NB4 (cell line): ENCODE results near the gene RPS6KA2.

Experiments used
- CTCF ChIP-seq: IDR thresholded peaks from one replicate; pipeline ENCODE4 v1.5.1; 2012; ENCODE audit warnings: low read depth, low read length
- MAX ChIP-seq: IDR thresholded peaks from 2 replicates; pipeline ENCODE4 v1.6.1; 2011; ENCODE audit warnings: low read depth, low read length
- MYC ChIP-seq: IDR thresholded peaks from 2 replicates; pipeline ENCODE4 v1.6.1; 2011; ENCODE audit warnings: low read depth, low read length
- POLR2A ChIP-seq: IDR thresholded peaks from 2 replicates; pipeline ENCODE4 v1.6.1; 2011; ENCODE audit warnings: mild to moderate bottlenecking; ENCODE audit not compliant: insufficient read length; ENCODE audit errors: extremely low read depth

DNA sequence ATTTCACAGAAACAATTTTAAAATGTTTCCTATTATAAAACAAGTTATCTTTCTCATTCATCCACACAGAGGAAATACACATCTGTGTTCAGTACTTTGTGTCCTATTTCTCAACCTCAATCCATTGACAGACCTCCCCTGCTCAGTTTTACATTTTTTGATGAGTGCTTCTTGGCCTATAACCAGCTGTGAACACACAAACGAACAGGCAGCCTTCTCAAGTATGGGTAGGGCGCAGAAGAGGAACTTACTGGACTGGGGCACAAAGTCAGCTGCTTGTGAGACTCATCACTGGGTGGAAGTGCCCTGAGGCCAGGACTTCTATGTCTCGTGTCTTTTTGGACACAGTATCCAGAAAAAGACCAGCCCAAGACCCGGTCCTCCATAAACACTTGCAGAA is 2.8 kb downstream of the RPS6KA2 start:
- TF ChIP-seq CTCF (no peak), POLR2A (no peak), MAX (no peak), MYC (no peak)
